Neuron (in vitro differentiated cells): Measurements from ENCODE around the gene LAMTOR5.
"Not testable (repeated sequence)": the region's sequence is repeated elsewhere in the genome, so short reads cannot be mapped to it uniquely, and the experiment has no call there.

Source experiments
- H2AFZ ChIP-seq: one replicate; pipeline ENCODE4 v1.6.1; 2013; ENCODE audit warnings: low read depth, mild to moderate bottlenecking, inconsistent platforms, low read length, moderate library complexity
- H3K27me3 ChIP-seq: one replicate; pipeline ENCODE4 v1.6.1; 2013; ENCODE audit warnings: low read length; ENCODE audit not compliant: insufficient read depth
- H3K36me3 ChIP-seq: one replicate; pipeline ENCODE4 v1.6.1; 2013; ENCODE audit warnings: low read length; ENCODE audit not compliant: insufficient read depth
- H3K4me1 ChIP-seq: one replicate; pipeline ENCODE4 v1.6.1; 2013; ENCODE audit warnings: low read length; ENCODE audit not compliant: insufficient read depth
- H3K4me3 ChIP-seq: 2 replicates; pipeline ENCODE4 v1.5.1; 2013; ENCODE audit warnings: mild to moderate bottlenecking, low read length, moderate library complexity
- H3K9me3 ChIP-seq: one replicate; pipeline ENCODE4 v1.6.1; 2013; ENCODE audit warnings: low read length

LAMTOR5 gene

GRCh38 chr1:110438893-110439292 is 31.4 kb upstream of the LAMTOR5 start:
- H3K36me3 ChIP-seq: no peaks in the 10 kb centered on the region
- peaks cover 39% of the 10 kb centered on the region for H3K27me3 ChIP-seq
- no peak overlapping the region for H3K4me3 ChIP-seq
- H3K9me3 ChIP-seq: no peaks in the 10 kb centered on the region
- peaks cover 1% of the 10 kb centered on the region for H3K4me1 ChIP-seq
- no peak overlapping the region for H2AFZ ChIP-seq

GRCh38 chr1:110437645-110438299 is 30.3 kb upstream of the LAMTOR5 start:
- H3K36me3 ChIP-seq, H3K4me3 ChIP-seq, H3K9me3 ChIP-seq, H2AFZ ChIP-seq, H3K4me1 ChIP-seq: not testable (repeated sequence)
- H3K27me3 ChIP-seq: peaks cover 32% of the 10 kb centered on the region

DNA sequence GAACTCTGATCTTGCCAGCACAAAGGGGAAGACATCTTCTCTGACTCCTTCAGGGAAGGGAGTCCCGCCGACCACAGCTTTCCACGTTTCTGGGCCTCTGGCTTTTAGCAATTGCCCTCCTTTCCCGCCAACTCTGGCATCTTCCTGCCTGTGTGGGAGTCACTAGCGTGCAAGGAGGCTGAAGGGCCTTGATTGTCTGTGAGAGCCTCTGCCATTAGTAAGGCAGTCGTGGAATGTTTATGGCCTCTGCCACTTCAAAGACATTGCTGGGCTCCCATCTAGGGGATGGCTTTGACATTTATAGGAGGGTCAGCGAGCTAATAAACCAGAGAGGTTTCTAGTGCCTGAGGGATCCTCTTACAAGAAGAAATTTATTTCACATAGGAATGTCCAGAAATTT is 29.1 kb upstream of the LAMTOR5 start:
- H3K4me1 ChIP-seq: peaks cover 5% of the 10 kb centered on the region
- H3K27me3 ChIP-seq: peaks cover 27% of the 10 kb centered on the region
- H3K9me3 ChIP-seq: no peaks in the 10 kb centered on the region
- no peak overlapping the region for H2AFZ ChIP-seq
- no peaks in the 10 kb centered on the region for H3K36me3 ChIP-seq
- H3K4me3 ChIP-seq: no peak overlapping the region

GRCh38 chr1:110434946-110435345 is 27.5 kb upstream of the LAMTOR5 start:
- H3K9me3 ChIP-seq: no peaks in the 10 kb centered on the region
- no peak overlapping the region for H2AFZ ChIP-seq
- no peaks in the 10 kb centered on the region for H3K36me3 ChIP-seq
- no peak overlapping the region for H3K4me3 ChIP-seq
- H3K4me1 ChIP-seq: peaks cover 5% of the 10 kb centered on the region
- H3K27me3 ChIP-seq: peaks cover 30% of the 10 kb centered on the region

GRCh38 chr1:110433803-110434202 is 26.3 kb upstream of the LAMTOR5 start:
- H2AFZ ChIP-seq: no peak overlapping the region
- peaks cover 5% of the 10 kb centered on the region for H3K4me1 ChIP-seq
- no peak overlapping the region for H3K4me3 ChIP-seq
- H3K36me3 ChIP-seq: no peaks in the 10 kb centered on the region
- peaks cover 22% of the 10 kb centered on the region for H3K27me3 ChIP-seq
- H3K9me3 ChIP-seq: no peaks in the 10 kb centered on the region

- Histone ChIP-seq H2AFZ (no peak overlapping the region), H3K9me3 (no peaks in the 10 kb centered on the region), H3K4me1 (peaks cover 5% of the 10 kb centered on the region), H3K4me3 (no peak overlapping the region), H3K27me3 (peaks cover 16% of the 10 kb centered on the region), H3K36me3 (no peaks in the 10 kb centered on the region)
These were observed 25.7 kb upstream of the LAMTOR5 start for GRCh38 chr1:110433213-110433612.

DNA sequence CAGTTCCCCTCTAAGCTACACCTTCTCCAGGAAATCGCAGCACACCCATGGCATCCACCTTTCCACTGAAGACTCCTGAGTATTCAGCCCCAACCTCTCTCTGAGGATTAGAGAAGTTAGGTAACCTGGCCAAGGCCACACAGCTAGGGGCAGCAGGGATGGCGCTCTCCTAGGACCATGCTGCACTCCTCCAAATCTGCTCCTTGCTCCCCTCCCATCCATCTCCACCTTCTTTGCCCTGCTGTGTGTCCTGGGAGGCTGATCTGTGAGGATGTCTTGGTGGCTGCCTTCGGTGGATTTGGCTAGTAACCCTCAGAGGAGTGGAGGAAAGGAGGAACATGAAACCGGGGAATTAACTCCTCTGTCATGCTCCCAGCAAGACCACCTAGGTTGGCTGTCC is 23.4 kb upstream of the LAMTOR5 start:
- peaks cover 5% of the 10 kb centered on the region for H3K4me1 ChIP-seq
- H3K27me3 ChIP-seq: peaks cover 18% of the 10 kb centered on the region
- no peak overlapping the region for H2AFZ ChIP-seq
- H3K36me3 ChIP-seq: no peaks in the 10 kb centered on the region
- H3K4me3 ChIP-seq: no peak overlapping the region
- H3K9me3 ChIP-seq: no peaks in the 10 kb centered on the region

DNA sequence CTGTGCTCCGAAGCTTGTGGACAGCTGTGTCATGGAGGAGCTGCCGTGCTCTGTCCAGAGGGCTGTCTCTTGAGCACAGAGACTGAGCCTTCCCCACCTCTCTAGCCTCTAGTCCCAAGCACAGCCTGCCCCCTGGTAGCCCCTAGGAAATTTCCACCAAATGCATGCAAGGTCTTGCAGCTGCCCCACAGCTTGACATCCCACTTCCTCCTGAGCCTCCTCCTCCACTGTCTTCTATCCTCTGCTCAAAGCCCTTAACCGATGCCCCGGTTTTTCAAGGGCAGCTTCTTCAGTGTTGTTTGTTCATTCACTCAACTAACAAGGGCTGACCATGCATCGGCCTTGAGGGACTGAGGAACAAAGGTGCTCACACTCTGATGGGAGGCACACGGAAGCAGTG is 22.9 kb upstream of the LAMTOR5 start:
- Histone ChIP-seq H3K36me3 (no peaks in the 10 kb centered on the region), H2AFZ (no peak overlapping the region), H3K27me3 (peaks cover 18% of the 10 kb centered on the region), H3K4me1 (peaks cover 5% of the 10 kb centered on the region), H3K4me3 (no peak overlapping the region), H3K9me3 (no peaks in the 10 kb centered on the region)

- peaks cover 21% of the 10 kb centered on the region for H3K27me3 ChIP-seq
- no peaks in the 10 kb centered on the region for H3K36me3 ChIP-seq
- no peak overlapping the region for H2AFZ ChIP-seq
- H3K4me1 ChIP-seq: peaks cover 4% of the 10 kb centered on the region
- H3K4me3 ChIP-seq: no peak overlapping the region
- H3K9me3 ChIP-seq: no peaks in the 10 kb centered on the region
These were observed 21.5 kb upstream of the LAMTOR5 start for GRCh38 chr1:110428946-110429345.

- H3K4me3 ChIP-seq: no peak overlapping the region
- no peak overlapping the region for H2AFZ ChIP-seq
- H3K4me1 ChIP-seq: no peaks in the 10 kb centered on the region
- peaks cover 21% of the 10 kb centered on the region for H3K27me3 ChIP-seq
- H3K36me3 ChIP-seq: no peaks in the 10 kb centered on the region
- H3K9me3 ChIP-seq: no peaks in the 10 kb centered on the region
These were observed 19.4 kb upstream of the LAMTOR5 start for GRCh38 chr1:110426854-110427253.

DNA sequence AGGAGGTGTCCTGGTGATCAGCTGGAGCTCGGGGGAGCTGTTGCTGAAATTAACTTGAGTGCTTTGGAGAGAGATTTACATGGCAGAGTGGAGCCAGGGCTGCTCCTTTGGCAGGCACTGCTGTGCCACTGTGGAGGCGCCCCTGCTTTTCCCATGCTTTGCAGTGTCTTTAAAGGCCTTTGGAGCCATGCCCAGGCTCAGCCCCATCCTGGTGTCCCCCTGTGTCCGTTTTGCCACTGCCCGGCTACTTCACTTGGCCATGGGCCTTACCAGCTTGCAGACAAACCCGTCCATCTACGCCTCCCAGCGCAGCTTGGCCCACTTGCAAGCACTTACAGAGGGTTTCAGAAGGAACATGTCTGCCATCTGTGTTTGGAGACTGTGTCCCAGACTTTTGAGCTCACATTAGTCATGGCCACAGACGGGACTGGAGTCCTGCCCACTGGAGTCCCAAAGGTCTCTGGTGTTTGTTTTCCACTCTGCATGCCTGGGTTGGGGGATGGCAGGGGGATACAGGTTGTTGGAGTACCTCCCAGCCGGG is 18.2 kb upstream of the LAMTOR5 start:
- Histone ChIP-seq H2AFZ (no peak overlapping the region), H3K36me3 (no peaks in the 10 kb centered on the region), H3K4me3 (no peak overlapping the region), H3K9me3 (no peaks in the 10 kb centered on the region), H3K4me1 (no peaks in the 10 kb centered on the region), H3K27me3 (peaks cover 13% of the 10 kb centered on the region)

DNA sequence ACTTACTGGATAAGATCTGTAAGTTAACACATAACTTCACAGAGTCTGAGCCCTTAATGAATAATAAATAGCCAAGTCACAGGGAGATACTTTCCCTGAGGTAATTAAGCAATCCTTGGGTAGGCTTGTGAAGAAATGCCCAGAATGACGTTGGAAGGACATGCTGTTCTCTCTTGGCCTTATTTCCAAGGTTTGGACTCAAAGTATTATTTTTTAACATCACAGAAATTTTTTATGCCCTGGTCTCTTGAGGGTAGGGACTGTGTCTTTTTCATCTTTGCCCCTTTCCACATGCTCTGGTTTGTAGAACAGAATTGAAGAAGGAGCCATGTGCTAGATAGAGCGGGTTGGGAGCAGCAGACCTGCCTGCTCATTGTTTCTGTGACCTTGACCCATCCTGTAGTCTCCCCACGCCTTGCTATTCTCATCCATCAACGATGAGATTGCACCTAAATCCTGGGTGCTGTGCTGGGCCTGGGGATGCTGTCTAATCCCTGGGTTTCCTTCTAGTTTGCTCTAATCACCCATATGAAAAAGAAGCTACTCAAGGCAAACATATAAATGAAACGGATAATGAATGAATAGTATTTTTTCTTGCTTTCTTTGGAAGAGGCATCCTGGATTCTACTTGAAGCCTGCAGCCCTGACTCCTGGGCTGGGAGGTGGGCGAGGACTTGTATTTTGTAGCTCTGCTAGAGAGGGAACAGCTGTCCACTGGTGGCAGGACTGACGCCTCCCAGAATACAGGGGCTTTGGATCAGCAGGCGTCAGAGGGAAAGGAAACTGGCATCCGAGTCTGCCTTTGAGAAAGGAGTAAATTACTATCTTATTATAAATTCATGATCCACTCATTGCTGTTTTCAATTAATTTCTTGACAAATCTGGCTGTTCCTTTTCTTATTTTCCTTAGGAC is 17.5 kb upstream of the LAMTOR5 start:
- H2AFZ ChIP-seq: no peak overlapping the region
- H3K36me3 ChIP-seq: no peaks in the 10 kb centered on the region
- no peaks in the 10 kb centered on the region for H3K9me3 ChIP-seq
- H3K27me3 ChIP-seq: peaks cover 11% of the 10 kb centered on the region
- no peaks in the 10 kb centered on the region for H3K4me1 ChIP-seq
- H3K4me3 ChIP-seq: no peak overlapping the region
